Measurements from ENCODE around the gene SLC17A1. TPM values are rescaled to one million over a fixed set of nuclear protein-coding genes. Genes with fewer than 3 reads are reported as not detected.

The SLC17A1 gene
- total and polyA plus RNA-seq, 2 donors from 2014 or later = 26.3 to 109 TPM

- intact Hi-C loops (cut with DNase I) = no loop called here
- no peaks in the 10 kb centered on the region for H3K36me3 ChIP-seq (ENCODE audit: control insufficient read depth in 2 of 3, insufficient read depth in 3 of 3, low read length in 3 of 3)
- peak within 1 kb of the TSS in 1 of 3 donors; percentile 23 for H3K9ac ChIP-seq (ENCODE audit: low read length in 3 of 3)
- peak within 1 kb of the TSS; percentile 62 to 79 for H3K27ac ChIP-seq (ENCODE audit: low read depth in 2 of 2, low read length in 2 of 2)
- H3K4me3 ChIP-seq (ENCODE audit: low read length in 3 of 3) = peak within 1 kb of the TSS in 2 of 3 donors; percentile 43 to 57
- no peaks in the 10 kb centered on the region for H3K27me3 ChIP-seq (ENCODE audit: control insufficient read depth, insufficient read depth, low read length)
- DNase-seq (no peak), FAIRE-seq (no peak)
- no peak for TF ChIP-seq CTCF (IDR thresholded peaks at IDR 0.05; ENCODE audit: borderline replicate concordance, extremely low read depth, insufficient read depth)
- peaks cover 0 to 7% (median 0%) of the 10 kb centered on the region in 3 donors for H3K4me1 ChIP-seq (ENCODE audit: control insufficient read depth in 2 of 3, insufficient read depth in 2 of 3, low read depth in 1 of 3, low read length in 3 of 3)
- H3K9me3 ChIP-seq (ENCODE audit: control insufficient read depth in 2 of 3, insufficient read depth in 1 of 3, low read length in 3 of 3) = no peaks in the 10 kb centered on the region
Measured at GRCh38 chr6:25874118-25874517, 42.3 kb upstream of the SLC17A1 start, which contains the start of gene SLC17A3. SLC17A3 (minus strand) TSS chr6:25874243; CDS start chr6:25868387, 5,856 bp downstream.

- no peaks in the 10 kb centered on the region for H3K36me3 ChIP-seq (ENCODE audit: control insufficient read depth in 2 of 3, insufficient read depth in 3 of 3, low read length in 3 of 3)
- intact Hi-C loops (cut with DNase I) = no loop called here
Measured at GRCh38 chr6:25872814-25873213, 41.0 kb upstream of the SLC17A1 start.

GRCh38 chr6:25869840-25870239 lies 38.0 kb upstream of the SLC17A1 start:
- Histone ChIP-seq H3K4me3 (ENCODE audit: low read length in 3 of 3) (peak overlapping the region in 1 of 3 donors; percentile 14), H3K36me3 (ENCODE audit: control insufficient read depth in 2 of 3, insufficient read depth in 3 of 3, low read length in 3 of 3) (no peaks in the 10 kb centered on the region), H3K27ac (ENCODE audit: low read depth in 2 of 2, low read length in 2 of 2) (no peak overlapping the region), H3K4me1 (ENCODE audit: control insufficient read depth in 2 of 3, insufficient read depth in 2 of 3, low read depth in 1 of 3, low read length in 3 of 3) (peaks cover 0 to 3% (median 0%) of the 10 kb centered on the region in 3 donors), H3K9me3 (ENCODE audit: control insufficient read depth in 2 of 3, insufficient read depth in 1 of 3, low read length in 3 of 3) (no peaks in the 10 kb centered on the region), H3K27me3 (ENCODE audit: control insufficient read depth, insufficient read depth, low read length) (no peaks in the 10 kb centered on the region), H3K9ac (ENCODE audit: low read length in 3 of 3) (no peak overlapping the region)
- FAIRE-seq (no peak), DNase-seq (no peak)
- intact Hi-C loops (cut with DNase I) = no loop called here
- TF ChIP-seq CTCF (IDR thresholded peaks at IDR 0.05; ENCODE audit: borderline replicate concordance, extremely low read depth, insufficient read depth) = no peak

More at GRCh38 chr6:25872814-25873213, 41.0 kb upstream of the SLC17A1 start:
- DNase-seq (no peak), FAIRE-seq (no peak)
- Histone ChIP-seq H3K4me1 (ENCODE audit: control insufficient read depth in 2 of 3, insufficient read depth in 2 of 3, low read depth in 1 of 3, low read length in 3 of 3) (peaks cover 0 to 7% (median 0%) of the 10 kb centered on the region in 3 donors), H3K4me3 (ENCODE audit: low read length in 3 of 3) (peak overlapping the region in 2 of 3 donors; percentile 43 to 57), H3K9ac (ENCODE audit: low read length in 3 of 3) (peak overlapping the region in 1 of 3 donors; percentile 23), H3K27me3 (ENCODE audit: control insufficient read depth, insufficient read depth, low read length) (no peaks in the 10 kb centered on the region), H3K9me3 (ENCODE audit: control insufficient read depth in 2 of 3, insufficient read depth in 1 of 3, low read length in 3 of 3) (no peaks in the 10 kb centered on the region), H3K27ac (ENCODE audit: low read depth in 2 of 2, low read length in 2 of 2) (peak overlapping the region; percentile 52)
- no peak for TF ChIP-seq CTCF (IDR thresholded peaks at IDR 0.05; ENCODE audit: borderline replicate concordance, extremely low read depth, insufficient read depth)
